Stimulated activated CD8-positive, alpha-beta memory T cell treated with anti-CD3 and anti-CD28 coated beads, Interleukin-12 subunit alpha, Interleukin-12 subunit beta, amount 100 ng/mL, for 1 hour (primary cell): ENCODE measurements around the gene PLEKHH3.
"Not testable (repeated sequence)": the region's sequence is repeated elsewhere in the genome, so short reads cannot be mapped to it uniquely, and the experiment has no call there.

Source experiments
- DNase-seq: peaks from one replicate; pipeline ENCODE4 v3.0.0-alpha.2; 2020; ENCODE audit warnings: low read depth

The PLEKHH3 gene

DNA sequence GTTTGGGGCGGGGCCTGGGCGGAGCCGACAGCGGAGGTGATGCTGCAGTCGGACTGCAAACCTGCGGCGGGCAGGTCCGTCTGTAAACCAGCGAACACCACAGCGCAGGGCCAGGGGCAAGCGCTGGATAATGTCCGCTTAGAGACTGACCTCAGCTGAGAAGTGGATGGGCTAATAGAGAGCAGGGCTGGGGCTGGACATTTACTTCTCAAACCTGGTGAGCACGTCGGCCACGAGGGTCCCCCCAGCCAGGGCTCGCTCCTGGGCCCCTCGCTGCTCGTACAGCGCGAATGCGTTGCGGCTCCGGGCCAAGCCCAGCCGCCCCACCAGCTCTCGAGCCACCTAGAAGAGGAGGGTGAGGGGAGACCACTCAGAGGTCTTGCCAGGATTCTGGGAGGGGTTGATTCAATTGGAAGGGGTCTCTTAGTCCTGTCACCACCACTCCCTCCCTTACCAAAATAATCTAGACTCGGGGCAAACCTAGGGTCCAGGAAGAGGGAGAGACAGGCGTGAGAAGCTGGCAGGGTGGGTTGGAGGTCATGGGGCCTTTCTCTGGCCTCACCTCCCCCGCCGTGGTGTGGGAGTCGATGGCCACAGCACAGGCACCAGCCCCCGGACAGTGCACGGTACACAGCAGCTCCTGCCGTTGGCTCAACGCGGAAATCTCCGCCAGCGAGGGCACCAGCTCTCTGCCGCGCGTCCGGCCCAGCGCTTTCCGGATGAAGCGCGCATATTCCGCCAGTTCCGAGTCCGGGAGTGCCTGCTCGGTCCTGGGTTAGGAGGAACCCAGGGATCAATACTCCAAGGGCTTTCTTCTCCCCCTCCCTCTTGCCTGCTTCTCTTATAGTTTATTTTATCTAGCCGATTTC is 5.8 kb downstream of the PLEKHH3 start:
- no peak for DNase-seq

DNA sequence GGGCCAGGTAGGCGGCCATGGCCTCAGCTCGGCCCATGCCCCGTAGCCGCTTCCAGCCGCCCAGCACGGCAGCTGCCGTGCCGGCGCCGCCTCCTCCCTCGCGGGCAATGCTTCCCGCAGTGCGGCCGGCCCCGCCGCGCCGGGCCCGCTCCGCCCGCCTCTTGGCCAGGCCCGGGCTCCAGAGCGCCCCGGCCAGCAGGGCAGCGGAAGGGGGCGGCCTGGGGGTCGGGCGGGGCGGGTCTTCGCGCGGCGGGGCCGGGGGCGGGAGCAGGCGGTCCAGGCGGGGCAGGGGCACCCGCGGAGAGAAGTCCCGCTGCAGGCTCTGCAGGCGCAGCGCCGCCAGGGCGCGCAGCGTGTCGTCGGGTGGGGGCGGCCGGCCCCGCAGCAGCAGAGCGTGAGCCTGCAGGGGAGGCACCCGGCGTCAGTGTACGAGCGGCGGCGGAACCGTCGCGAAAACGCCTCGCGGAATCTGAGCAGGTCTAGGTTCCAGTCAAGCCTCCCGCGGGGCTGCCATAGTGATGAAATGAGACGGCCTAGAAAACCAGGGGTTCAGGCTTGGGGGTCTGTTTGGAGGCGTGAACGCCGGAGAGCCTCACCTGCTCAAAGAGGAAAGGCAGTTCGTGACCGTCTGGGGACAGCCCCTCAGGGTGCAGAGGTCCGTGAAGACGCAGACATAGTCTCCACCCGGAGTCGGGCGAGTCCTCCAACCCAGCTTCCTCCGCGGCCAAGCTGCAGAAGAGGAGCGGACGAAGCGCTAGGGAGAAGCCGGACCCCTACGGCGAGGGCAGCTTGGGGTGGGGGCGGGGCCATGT is 6.6 kb downstream of the PLEKHH3 start:
- DNase-seq: no peak

GRCh38 chr17:42669705-42669976 is 7.2 kb downstream of the PLEKHH3 start:
- DNase-seq: no peak

- no peak for DNase-seq
Measured at GRCh38 chr17:42667088-42667951, 9.5 kb downstream of the PLEKHH3 start.

- not testable (repeated sequence) for DNase-seq
Measured at GRCh38 chr17:42666126-42666525, 10.7 kb downstream of the PLEKHH3 start.

DNA sequence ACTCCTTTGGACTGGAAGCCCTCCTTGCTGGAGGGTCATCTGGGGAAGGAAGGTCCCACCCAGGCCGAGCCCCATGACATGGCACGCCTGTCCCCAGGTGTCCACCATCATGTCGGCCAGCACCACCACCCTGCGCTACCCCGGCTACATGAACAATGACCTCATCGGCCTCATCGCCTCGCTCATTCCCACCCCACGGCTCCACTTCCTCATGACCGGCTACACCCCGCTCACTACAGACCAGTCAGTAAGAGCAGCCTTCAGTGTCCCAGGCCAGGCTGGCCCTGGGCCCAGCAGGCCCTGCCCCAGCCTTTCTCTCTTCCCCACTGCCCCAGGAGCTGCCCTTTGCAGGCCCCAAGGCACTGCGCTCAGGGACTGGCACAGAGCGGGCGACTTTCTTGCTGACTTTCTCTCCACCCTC is 11.2 kb downstream of the PLEKHH3 start:
- DNase-seq: no peak

GRCh38 chr17:42660692-42661345 is 16.0 kb downstream of the PLEKHH3 start:
- no peak for DNase-seq

DNA sequence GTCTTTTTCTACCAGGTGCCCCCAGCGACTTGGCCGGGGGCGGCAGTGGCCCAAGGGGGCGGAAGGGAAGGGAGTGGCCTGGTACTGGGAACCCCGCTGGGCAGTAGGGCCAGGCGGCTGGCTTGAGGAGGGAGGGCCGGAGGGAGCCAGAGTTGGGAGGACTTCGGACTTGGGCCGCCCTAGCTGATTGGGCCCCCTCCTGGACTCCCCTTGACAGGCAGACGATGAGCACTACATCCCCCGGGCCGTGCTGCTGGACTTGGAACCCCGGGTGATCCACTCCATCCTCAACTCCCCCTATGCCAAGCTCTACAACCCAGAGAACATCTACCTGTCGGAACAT is 16.9 kb downstream of the PLEKHH3 start:
- not testable (repeated sequence) for DNase-seq

DNA sequence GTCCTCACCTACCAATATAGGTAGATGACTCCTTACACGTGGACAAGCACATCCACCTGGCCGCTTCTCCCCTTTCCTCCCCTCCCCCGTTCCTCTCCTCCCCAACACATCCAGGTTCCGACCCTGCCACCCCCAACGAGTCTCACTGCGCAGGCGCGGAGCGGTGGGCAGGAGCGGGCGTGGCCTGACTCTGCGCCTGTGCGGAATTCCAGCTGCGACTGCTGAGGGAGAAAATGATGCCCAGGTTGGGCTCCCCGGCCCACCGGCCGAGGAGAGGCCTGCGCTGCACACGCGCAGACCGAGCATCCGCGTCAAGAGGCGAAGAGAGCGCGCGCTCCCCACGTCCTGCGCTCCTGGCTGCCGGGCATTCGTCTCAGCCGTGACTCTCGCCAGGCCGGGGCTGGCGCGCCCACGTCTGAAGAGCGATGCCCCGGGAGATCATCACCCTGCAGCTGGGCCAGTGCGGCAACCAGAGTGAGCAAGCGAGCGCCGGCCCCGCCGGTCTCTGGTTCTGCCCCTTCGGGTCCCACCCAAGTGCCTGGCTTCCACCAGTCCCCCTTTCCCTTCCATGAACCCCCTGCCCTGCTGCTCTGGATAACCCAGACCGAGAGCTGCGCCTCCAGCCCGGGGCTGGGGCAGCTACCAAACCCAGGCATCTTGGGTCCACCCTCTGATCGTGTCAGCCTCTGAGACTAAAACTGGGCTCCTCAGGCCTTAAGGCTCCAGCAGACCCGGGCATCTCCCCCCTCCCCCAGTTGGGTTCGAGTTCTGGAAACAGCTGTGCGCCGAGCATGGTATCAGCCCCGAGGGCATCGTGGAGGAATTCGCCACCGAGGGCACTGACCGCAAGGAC is 17.5 kb downstream of the PLEKHH3 start, which contains the start of gene TUBG2:
Gene TUBG2, plus strand, starts transcription at position 206 of the 853 bp plus-strand sequence. Its CDS starts 220 bp downstream, at position 426.
- DNase-seq: peak; percentile 61

DNA sequence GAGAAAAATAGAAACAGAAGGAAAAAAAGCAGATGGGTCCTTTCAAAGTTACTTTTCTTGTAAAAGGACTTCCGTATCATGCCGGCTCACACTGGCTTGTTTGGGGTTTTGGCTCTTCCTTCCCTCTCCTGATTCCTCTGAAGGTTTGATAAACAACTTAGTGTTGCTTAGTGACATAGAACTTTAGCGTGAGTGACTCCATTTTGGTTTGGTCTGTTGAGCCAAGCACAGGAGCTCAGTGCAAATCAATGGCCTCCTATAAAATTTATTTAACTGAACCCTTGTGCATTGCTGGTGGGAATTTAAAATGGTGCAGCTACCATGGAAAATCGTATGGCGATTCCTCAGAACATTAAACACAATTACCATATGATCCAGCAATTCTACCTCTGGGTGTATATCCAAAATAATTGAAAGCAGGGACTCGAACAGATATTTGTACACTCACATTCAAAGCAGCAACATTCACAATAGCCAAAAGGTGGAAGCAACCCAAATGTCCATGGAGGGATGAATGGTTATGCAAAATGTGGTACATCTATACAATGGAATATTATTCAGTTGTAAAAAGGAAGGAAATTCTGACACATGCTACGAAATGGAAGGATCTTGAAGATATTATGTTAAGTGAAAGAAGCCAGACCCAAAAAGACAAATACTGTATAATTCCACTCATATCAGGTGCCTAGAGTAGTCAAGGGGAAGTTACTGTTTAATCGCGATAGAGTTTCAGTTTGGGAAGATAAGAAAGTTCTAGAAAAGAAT is 18.8 kb downstream of the PLEKHH3 start:
- DNase-seq: no peak

DNA sequence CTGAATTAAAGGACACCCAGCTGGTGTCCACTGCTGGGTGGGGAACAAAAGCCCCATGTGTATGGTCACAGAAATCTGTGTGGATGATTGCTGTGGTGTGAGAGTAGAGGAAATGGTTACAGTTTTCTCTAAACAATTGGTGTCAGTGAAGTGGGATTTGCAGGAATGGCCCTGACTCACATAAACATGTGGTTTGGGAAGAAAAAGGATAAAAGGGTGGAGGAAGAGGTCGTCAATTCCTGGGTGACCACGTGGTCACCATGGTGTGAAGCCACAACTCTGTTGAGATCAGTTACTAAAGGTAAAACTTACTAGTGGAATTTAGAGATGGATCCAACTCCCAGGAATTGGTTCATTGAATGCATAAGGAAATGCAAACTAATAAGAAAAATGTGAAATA is 21.3 kb downstream of the PLEKHH3 start:
- DNase-seq: no peak

GRCh38 chr17:42653179-42654124 is 23.3 kb downstream of the PLEKHH3 start:
- no peak for DNase-seq

- no peak for DNase-seq
Measured at GRCh38 chr17:42651392-42651791, 25.4 kb downstream of the PLEKHH3 start.

DNA sequence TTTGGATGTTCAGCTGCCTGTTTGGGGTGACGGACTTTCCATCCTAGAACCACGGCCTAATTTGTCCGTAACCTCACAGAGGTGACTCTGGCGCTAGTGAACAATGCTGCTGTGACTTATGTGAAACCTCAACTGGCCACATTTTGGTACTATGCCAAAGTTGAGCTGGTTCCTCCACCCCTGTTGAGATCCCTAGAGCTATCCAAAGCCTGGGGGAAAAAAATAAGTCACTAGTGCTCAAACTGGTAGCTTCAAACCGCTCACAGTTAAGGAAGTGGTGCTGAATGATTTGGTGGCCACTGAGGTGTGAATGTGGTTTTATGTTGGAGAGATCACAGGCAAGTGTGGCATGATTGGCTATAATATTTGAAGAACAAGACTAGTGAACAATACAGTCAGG is 29.0 kb downstream of the PLEKHH3 start:
- DNase-seq: no peak

DNA sequence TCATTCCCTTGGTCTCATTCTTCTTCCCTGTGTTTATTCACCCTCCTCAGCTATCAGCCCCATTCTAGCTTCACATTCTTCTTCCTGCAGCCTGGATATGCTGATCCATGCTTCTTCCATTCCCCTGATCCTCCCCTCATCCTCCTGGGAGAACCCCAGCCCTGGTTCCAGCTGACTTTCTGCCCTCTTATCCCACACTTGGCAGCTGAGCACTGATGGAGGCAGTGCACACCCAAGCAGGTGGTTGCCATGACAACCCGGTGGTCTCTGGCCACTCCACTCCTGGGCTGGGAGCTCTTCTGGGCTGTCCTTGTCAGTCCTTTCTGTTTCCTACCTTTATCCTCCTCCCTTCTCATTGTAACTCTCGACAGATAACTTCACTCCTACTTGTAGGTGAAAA is 34.5 kb downstream of the PLEKHH3 start:
- DNase-seq: no peak

GRCh38 chr17:42640121-42640520 is 36.7 kb downstream of the PLEKHH3 start:
- no peak for DNase-seq

GRCh38 chr17:42639525-42640113 is 37.2 kb downstream of the PLEKHH3 start:
- DNase-seq: no peak

- DNase-seq: no peak
Measured at GRCh38 chr17:42632949-42633444, 43.8 kb downstream of the PLEKHH3 start.
